Fibroblast of the aortic adventitia (primary cell): ENCODE data around the gene MYB. TPM values are rescaled to one million over a fixed set of nuclear protein-coding genes. Genes with fewer than 3 reads are reported as not detected.

ENCODE experiments used
- DNase-seq: peaks from one replicate; pipeline ENCODE4 v3.0.0-alpha.2; 2010; ENCODE audit warnings: low read depth
- H3K4me3 ChIP-seq: 2 replicates; pipeline ENCODE4 v1.5.1; 2011; ENCODE audit warnings: low read depth, mild to moderate bottlenecking, control low read depth, low read length, moderate library complexity
- total RNA-seq: library from RNA; depleted of rRNA; stranded (reverse); fragments of >200 nt; gene quantifications from 2 replicates; pipeline ENCODE4 v1.2.3, GENCODE V29; 2012; ENCODE audit warnings: low replicate concordance
- TF ChIP-seq, protein P1 (sequence below): IDR thresholded peaks from 2 replicates; pipeline ENCODE4 v1.5.1; 2011; ENCODE audit warnings: mild to moderate bottlenecking, low read length, control low read depth, inconsistent platforms; ENCODE audit not compliant: insufficient read depth

Gene MYB
- total RNA-seq, 1 donor, result 0.54 TPM

DNA sequence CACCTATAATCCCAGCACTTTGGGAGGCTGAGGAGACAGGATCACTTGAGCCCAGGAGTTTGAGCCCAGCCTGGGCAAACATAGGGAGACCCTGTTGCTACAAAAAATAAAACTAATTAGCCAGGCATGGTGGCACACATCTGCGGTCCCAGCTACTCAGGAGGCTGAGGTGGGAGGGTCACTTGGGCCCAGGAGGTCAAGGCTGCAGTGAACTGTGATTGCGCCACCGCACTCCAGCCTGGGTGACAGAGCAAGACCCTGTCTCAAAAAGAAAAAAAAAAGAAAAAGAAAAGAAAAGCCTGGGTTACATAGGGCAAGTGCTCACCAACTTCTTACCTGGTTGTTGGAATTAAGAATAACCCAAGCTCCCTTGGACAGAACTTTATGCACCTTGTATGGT is 14.6 kb upstream of the MYB start:
- TF ChIP-seq, protein P1, sequence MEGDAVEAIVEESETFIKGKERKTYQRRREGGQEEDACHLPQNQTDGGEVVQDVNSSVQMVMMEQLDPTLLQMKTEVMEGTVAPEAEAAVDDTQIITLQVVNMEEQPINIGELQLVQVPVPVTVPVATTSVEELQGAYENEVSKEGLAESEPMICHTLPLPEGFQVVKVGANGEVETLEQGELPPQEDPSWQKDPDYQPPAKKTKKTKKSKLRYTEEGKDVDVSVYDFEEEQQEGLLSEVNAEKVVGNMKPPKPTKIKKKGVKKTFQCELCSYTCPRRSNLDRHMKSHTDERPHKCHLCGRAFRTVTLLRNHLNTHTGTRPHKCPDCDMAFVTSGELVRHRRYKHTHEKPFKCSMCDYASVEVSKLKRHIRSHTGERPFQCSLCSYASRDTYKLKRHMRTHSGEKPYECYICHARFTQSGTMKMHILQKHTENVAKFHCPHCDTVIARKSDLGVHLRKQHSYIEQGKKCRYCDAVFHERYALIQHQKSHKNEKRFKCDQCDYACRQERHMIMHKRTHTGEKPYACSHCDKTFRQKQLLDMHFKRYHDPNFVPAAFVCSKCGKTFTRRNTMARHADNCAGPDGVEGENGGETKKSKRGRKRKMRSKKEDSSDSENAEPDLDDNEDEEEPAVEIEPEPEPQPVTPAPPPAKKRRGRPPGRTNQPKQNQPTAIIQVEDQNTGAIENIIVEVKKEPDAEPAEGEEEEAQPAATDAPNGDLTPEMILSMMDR, result no peak
- DNase-seq, result no peak
- H3K4me3 ChIP-seq, result no peak overlapping the region

DNA sequence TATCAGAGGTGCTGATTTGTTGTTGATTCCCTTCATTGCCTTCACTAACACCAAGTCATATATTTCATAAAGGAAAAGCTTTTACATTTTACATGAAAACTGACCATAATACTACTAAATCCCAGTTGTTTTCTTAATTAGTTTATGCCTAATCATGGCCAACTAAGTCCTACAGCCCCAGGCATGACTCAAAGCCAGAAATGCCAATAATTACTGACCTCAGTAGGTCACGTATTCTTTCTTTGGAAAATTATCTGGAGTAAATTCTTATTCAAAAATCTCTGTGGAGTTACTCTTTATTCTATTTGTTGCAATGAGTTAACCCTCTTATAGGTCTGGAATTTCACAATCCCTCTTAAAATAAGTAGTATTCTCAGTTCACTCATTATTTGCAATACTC is 13.5 kb upstream of the MYB start:
- no peak overlapping the region for H3K4me3 ChIP-seq
- no peak for DNase-seq
- TF ChIP-seq, protein P1, result no peak

DNA sequence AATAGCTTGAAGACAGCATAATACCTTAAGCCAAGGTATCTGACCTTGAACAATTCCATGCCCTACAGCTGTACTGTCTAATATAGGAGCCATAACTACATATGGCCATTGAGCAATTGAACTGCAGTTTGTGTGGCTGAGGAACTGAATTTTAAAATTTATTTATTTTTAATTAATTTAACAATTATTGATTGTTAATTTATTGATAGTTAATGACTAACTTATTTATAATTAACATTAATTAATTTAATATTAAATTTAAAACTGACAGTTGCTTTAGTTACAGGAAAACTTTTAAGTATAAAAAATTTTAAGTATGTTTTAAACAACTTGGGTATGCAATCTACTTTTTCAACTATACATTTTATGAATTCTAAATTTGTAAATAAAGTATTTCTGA is 12.3 kb upstream of the MYB start:
- no peak overlapping the region for H3K4me3 ChIP-seq
- DNase-seq, result no peak
- TF ChIP-seq, protein P1, result no peak

DNA sequence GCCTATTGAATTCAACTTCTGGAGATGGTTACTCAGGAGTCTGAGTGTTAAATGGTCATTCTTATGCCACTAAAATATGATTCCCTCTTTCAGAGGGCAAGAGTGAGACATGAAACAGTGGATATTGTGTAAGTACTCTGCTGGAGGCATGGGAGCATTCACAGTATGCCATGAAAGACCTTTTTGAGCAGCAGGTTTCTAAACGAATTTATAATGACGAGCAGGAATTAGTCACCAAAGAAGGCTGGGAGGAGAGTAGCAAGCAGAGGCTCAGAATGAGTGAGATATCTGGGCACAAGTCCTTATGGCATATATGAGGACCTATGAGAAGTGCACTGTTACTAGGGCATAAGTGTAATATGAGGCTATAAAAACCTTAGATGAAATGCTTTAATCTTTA is 10.9 kb upstream of the MYB start:
- no peak for DNase-seq
- H3K4me3 ChIP-seq, result no peak overlapping the region
- TF ChIP-seq, protein P1, result no peak

DNA sequence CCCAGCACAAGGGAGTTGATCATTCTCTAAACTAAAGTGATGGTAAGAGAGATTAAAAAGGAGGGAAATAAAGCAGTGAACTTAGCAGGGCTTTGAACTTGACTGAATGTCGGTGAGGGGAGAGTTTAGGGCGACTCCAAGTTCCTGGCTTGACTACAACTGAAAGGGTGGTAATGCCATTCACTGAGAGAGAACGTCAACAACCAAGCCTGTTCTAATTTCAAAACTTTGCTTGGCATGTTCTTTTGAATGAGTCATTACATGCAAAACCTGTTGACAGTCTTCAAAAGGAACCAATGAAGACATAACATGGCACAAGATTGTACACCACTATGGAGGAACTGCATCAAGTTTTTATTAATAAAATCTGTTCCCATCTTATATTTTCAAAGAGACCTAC is 10.3 kb upstream of the MYB start:
- H3K4me3 ChIP-seq, result no peak overlapping the region
- TF ChIP-seq, protein P1, result no peak
- no peak for DNase-seq

DNA sequence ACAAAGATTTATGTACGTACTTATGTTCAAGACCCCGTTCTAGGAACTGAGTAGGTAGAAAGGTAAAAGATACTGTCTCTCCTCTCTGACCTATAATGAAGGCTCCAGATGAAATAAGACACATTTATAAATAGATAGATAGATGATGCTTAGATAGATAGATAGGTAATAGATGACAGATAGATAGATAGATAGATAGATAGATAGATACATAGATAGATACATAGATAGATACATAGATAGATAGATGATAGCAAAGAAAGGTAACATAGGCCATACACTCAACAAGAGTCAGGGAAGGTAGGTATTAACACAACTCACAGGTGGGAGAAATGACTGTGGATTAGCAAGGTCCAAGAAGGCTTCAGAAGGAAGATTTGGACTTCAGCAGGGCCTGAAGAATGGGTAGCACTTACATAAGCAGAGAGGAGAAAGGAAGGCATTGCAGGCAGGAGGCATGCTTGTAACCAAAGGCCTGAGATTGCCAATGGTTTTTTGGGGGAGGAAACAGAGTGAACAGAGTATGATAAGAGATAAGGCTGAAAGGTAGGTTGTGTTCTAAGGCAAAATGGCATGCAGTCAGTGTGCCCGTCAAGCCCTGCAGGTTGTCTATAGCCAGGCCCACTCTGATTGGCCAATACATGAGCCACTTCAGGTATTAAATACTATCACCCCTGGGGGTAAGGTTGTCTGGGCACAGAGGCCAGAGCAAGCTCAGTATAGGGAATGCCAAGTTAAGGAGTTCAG is 7.7 kb upstream of the MYB start:
- no peak for DNase-seq
- TF ChIP-seq, protein P1, result no peak
- H3K4me3 ChIP-seq, result no peak overlapping the region

DNA sequence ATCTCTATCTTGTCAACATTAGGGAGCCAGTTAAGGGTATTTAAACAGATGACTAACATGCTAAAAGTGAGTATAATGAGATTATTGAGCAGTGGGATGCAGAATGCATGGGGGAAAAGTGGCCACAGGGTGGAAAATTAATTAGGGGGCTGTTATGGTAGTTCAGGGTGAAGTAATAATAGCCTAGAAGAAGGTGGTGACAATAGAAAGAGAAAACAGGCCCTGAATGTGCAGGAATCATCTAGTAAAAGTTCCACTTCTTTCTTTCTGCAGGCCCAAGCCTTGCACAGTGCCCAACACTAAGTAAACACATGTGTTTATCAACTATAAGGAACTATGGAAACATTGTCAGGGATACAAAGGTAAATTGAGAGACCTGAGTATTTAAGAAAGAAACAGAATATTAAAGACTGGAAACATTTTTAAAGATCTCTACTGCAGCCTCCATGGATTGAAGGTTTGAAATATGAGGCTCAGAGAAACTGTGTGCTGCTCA is 7.1 kb upstream of the MYB start:
- no peak overlapping the region for H3K4me3 ChIP-seq
- DNase-seq, result no peak
- TF ChIP-seq, protein P1, result no peak
